Neural progenitor cell (in vitro differentiated cells): ENCODE measurements around the gene PPARG. TPM values are rescaled to one million over a fixed set of nuclear protein-coding genes. Genes with fewer than 3 reads are reported as not detected.

ENCODE experiments used
- DNase-seq: peaks from one replicate; pipeline ENCODE4 v3.0.0-alpha.2; 2016; ENCODE audit warnings: low spot score
- H2AFZ ChIP-seq: fragments of 200-600 bp; sonication (generic); replicated peaks from 2 replicates; pipeline ENCODE4 v1.6.1; 2016; ENCODE audit warnings: antibody characterized with exemption
- H3F3A ChIP-seq: fragments of 200-600 bp; sonication (generic); 2 replicates; pipeline ENCODE4 v1.6.1; 2016; ENCODE audit warnings: antibody characterized with exemption, low read depth
- H3K27ac ChIP-seq: fragments of 200-600 bp; sonication (generic); 2 replicates; pipeline ENCODE4 v1.5.1; 2016; ENCODE audit warnings: mild to moderate bottlenecking
- H3K27me3 ChIP-seq: fragments of 200-600 bp; sonication (generic); 2 replicates; pipeline ENCODE4 v1.6.1; 2016; ENCODE audit warnings: mild to moderate bottlenecking, moderate library complexity
- H3K36me3 ChIP-seq: fragments of 200-600 bp; sonication (generic); 2 replicates; pipeline ENCODE4 v1.5.1; 2016
- H3K4me1 ChIP-seq: fragments of 200-600 bp; sonication (generic); 2 replicates; pipeline ENCODE4 v1.6.1; 2016; ENCODE audit warnings: mixed run types
- H3K4me2 ChIP-seq: fragments of 200-600 bp; sonication (generic); 2 replicates; pipeline ENCODE4 v1.6.1; 2016
- H3K4me3 ChIP-seq: fragments of 200-600 bp; sonication (generic); 2 replicates; pipeline ENCODE4 v1.5.1; 2016
- H3K79me2 ChIP-seq: fragments of 200-600 bp; sonication (generic); 2 replicates; pipeline ENCODE4 v1.6.1; 2016; ENCODE audit warnings: low read depth
- H3K9ac ChIP-seq: fragments of 200-600 bp; sonication (generic); 2 replicates; pipeline ENCODE4 v1.6.1; 2016
- H3K9me3 ChIP-seq: fragments of 200-600 bp; sonication (generic); 2 replicates; pipeline ENCODE4 v1.5.1; 2016; ENCODE audit warnings: low read depth
- H4K20me1 ChIP-seq: fragments of 200-600 bp; sonication (generic); 2 replicates; pipeline ENCODE4 v1.6.1; 2016; ENCODE audit warnings: low read depth
- H3K27ac Mint-ChIP-seq: 3 replicates; pipeline ENCODE4 v1.8.0; 2021; ENCODE audit warnings: mixed read lengths
- H3K27me3 Mint-ChIP-seq: 2 replicates; pipeline ENCODE4 v1.8.0; 2022; ENCODE audit warnings: low read depth, mild to moderate bottlenecking, inconsistent platforms, moderate library complexity, mixed read lengths; ENCODE audit not compliant: insufficient read depth
- H3K36me3 Mint-ChIP-seq: 3 replicates; pipeline ENCODE4 v1.8.0; 2021; ENCODE audit warnings: mixed read lengths
- H3K4me1 Mint-ChIP-seq: 3 replicates; pipeline ENCODE4 v1.8.0; 2021; ENCODE audit warnings: mixed read lengths
- H3K4me3 Mint-ChIP-seq: 3 replicates; pipeline ENCODE4 v1.8.0; 2021; ENCODE audit warnings: mild to moderate bottlenecking, moderate library complexity, mixed read lengths
- H3K9me3 Mint-ChIP-seq: 3 replicates; pipeline ENCODE4 v1.8.0; 2020; ENCODE audit warnings: mixed read lengths
- CTCF ChIP-seq: fragments of 200-600 bp; sonication (generic); IDR thresholded peaks from 2 replicates; pipeline ENCODE4 v1.5.1; 2017; ENCODE audit warnings: antibody characterized with exemption, mild to moderate bottlenecking
- EZH2 ChIP-seq: fragments of 200-600 bp; sonication (generic); IDR thresholded peaks from 2 replicates; pipeline ENCODE4 v1.6.1; 2017; ENCODE audit warnings: antibody characterized with exemption, mild to moderate bottlenecking, moderate library complexity
- EZH2phosphoT487 ChIP-seq: fragments of 200-600 bp; sonication (generic); IDR thresholded peaks from 2 replicates; pipeline ENCODE4 v1.6.1; 2017; ENCODE audit warnings: antibody characterized with exemption
- total RNA-seq: library from RNA; depleted of rRNA; stranded (reverse); fragments of >200 nt; gene quantifications from 2 replicates; pipeline ENCODE4 v1.2.3, GENCODE V29; 2015; ENCODE audit warnings: low replicate concordance

PPARG gene
- total RNA-seq, 1 donor from 2014 or later: not detected

- Mint-ChIP-seq H3K9me3 (no peaks in the 10 kb centered on the region), H3K27me3 (peaks cover 2% of the 10 kb centered on the region), H3K36me3 (no peaks in the 10 kb centered on the region), H3K27ac (no peak overlapping the region), H3K4me1 (no peaks in the 10 kb centered on the region), H3K4me3 (no peak overlapping the region)
- Histone ChIP-seq H3F3A (no peaks in the 10 kb centered on the region), H4K20me1 (no peaks in the 10 kb centered on the region), H3K27me3 (peaks cover 17% of the 10 kb centered on the region), H3K9ac (no peak overlapping the region), H3K4me2 (no peak overlapping the region), H3K4me3 (no peak overlapping the region), H3K4me1 (no peaks in the 10 kb centered on the region), H2AFZ (no peak overlapping the region), H3K27ac (no peak overlapping the region), H3K36me3 (no peaks in the 10 kb centered on the region), H3K9me3 (no peaks in the 10 kb centered on the region), H3K79me2 (no peaks in the 10 kb centered on the region)
- no peak for DNase-seq
- TF ChIP-seq EZH2 (no peak), CTCF (no peak), EZH2phosphoT487 (no peak)
Measured at GRCh38 chr3:12352253-12352652, 63.4 kb downstream of the PPARG start.

- no peak for TF ChIP-seq EZH2
- TF ChIP-seq EZH2phosphoT487: no peak
- no peak for TF ChIP-seq CTCF
- H3K9ac ChIP-seq: no peak overlapping the region
- H3K4me1 ChIP-seq: no peaks in the 10 kb centered on the region
- H3K36me3 Mint-ChIP-seq: no peaks in the 10 kb centered on the region
- peaks cover 2% of the 10 kb centered on the region for H3K27me3 Mint-ChIP-seq
- H3K4me1 Mint-ChIP-seq: no peaks in the 10 kb centered on the region
- no peak overlapping the region for H3K4me2 ChIP-seq
- no peak overlapping the region for H3K4me3 ChIP-seq
- H3K36me3 ChIP-seq: no peaks in the 10 kb centered on the region
- no peak overlapping the region for H3K4me3 Mint-ChIP-seq
- H3F3A ChIP-seq: no peaks in the 10 kb centered on the region
- H2AFZ ChIP-seq: no peak overlapping the region
- no peak overlapping the region for H3K27ac ChIP-seq
- H3K9me3 ChIP-seq: no peaks in the 10 kb centered on the region
- H3K27me3 ChIP-seq: peaks cover 17% of the 10 kb centered on the region
- no peak for DNase-seq
- H4K20me1 ChIP-seq: no peaks in the 10 kb centered on the region
- H3K27ac Mint-ChIP-seq: no peak overlapping the region
- H3K9me3 Mint-ChIP-seq: no peaks in the 10 kb centered on the region
- H3K79me2 ChIP-seq: no peaks in the 10 kb centered on the region
Measured at GRCh38 chr3:12352755-12353154, 63.9 kb downstream of the PPARG start.

DNA sequence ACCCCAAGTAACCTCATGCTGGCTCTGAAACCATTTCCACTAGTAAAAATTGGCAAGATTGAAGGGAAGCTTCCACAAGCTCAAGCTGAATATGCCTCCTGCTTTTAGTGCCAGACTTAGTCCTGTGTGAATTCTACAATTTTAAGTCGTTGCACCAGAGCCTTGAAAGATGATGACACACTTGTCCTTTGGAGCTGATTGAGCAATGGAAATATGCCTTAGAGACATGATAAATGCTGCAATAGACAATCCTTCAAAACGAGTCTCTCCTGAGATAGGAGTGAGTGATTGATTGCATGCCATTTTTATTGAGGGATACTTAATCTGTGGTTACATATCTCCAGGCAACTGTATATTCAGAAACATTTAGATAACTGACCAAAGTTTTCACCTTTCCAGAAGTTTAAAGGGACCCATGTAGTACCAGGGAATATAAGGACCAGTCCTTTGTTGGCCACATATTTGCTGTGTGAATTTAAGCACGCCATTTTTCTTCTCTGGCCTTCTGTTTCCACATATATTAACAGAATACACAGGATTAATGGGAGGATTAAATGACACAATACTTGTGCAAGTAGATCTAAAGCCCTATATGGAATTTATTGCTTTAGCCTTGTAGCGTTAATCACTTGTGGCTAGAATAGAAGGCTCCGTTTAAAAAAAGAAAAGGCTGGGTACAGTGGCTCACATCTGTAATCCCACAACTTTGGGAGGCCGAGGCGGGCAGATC is 65.1 kb downstream of the PPARG start:
- Histone ChIP-seq H3K9me3 (no peaks in the 10 kb centered on the region), H3K27me3 (peaks cover 17% of the 10 kb centered on the region), H3K4me2 (no peak overlapping the region), H3K27ac (no peak overlapping the region), H3K36me3 (no peaks in the 10 kb centered on the region), H4K20me1 (no peaks in the 10 kb centered on the region), H3K4me1 (no peaks in the 10 kb centered on the region), H3K4me3 (no peak overlapping the region), H2AFZ (no peak overlapping the region), H3K79me2 (no peaks in the 10 kb centered on the region), H3F3A (no peaks in the 10 kb centered on the region), H3K9ac (no peak overlapping the region)
- peaks cover 1% of the 10 kb centered on the region for H3K27me3 Mint-ChIP-seq
- H3K27ac Mint-ChIP-seq: no peak overlapping the region
- no peak overlapping the region for H3K4me3 Mint-ChIP-seq
- no peaks in the 10 kb centered on the region for H3K4me1 Mint-ChIP-seq
- no peak for TF ChIP-seq CTCF
- TF ChIP-seq EZH2phosphoT487: no peak
- no peak for DNase-seq
- no peaks in the 10 kb centered on the region for H3K36me3 Mint-ChIP-seq
- H3K9me3 Mint-ChIP-seq: no peaks in the 10 kb centered on the region
